Neural progenitor cell (in vitro differentiated cells): ENCODE data around the gene DHX34. TPM values are rescaled to one million over a fixed set of nuclear protein-coding genes. Genes with fewer than 3 reads are reported as not detected.
A peak's percentile ranks its signal among the peaks of the same experiment; 100 is the strongest.
"Not testable (repeated sequence)": the region's sequence is repeated elsewhere in the genome, so short reads cannot be mapped to it uniquely, and the experiment has no call there.

Source experiments
- DNase-seq: peaks from one replicate; pipeline ENCODE4 v3.0.0-alpha.2; 2016; ENCODE audit warnings: low spot score
- H2AFZ ChIP-seq: fragments of 200-600 bp; sonication (generic); replicated peaks from 2 replicates; pipeline ENCODE4 v1.6.1; 2016; ENCODE audit warnings: antibody characterized with exemption
- H3F3A ChIP-seq: fragments of 200-600 bp; sonication (generic); 2 replicates; pipeline ENCODE4 v1.6.1; 2016; ENCODE audit warnings: antibody characterized with exemption, low read depth
- H3K27ac ChIP-seq: fragments of 200-600 bp; sonication (generic); 2 replicates; pipeline ENCODE4 v1.5.1; 2016; ENCODE audit warnings: mild to moderate bottlenecking
- H3K27me3 ChIP-seq: fragments of 200-600 bp; sonication (generic); 2 replicates; pipeline ENCODE4 v1.6.1; 2016; ENCODE audit warnings: mild to moderate bottlenecking, moderate library complexity
- H3K36me3 ChIP-seq: fragments of 200-600 bp; sonication (generic); 2 replicates; pipeline ENCODE4 v1.5.1; 2016
- H3K4me1 ChIP-seq: fragments of 200-600 bp; sonication (generic); 2 replicates; pipeline ENCODE4 v1.6.1; 2016; ENCODE audit warnings: mixed run types
- H3K4me2 ChIP-seq: fragments of 200-600 bp; sonication (generic); 2 replicates; pipeline ENCODE4 v1.6.1; 2016
- H3K4me3 ChIP-seq: fragments of 200-600 bp; sonication (generic); 2 replicates; pipeline ENCODE4 v1.5.1; 2016
- H3K79me2 ChIP-seq: fragments of 200-600 bp; sonication (generic); 2 replicates; pipeline ENCODE4 v1.6.1; 2016; ENCODE audit warnings: low read depth
- H3K9ac ChIP-seq: fragments of 200-600 bp; sonication (generic); 2 replicates; pipeline ENCODE4 v1.6.1; 2016
- H3K9me3 ChIP-seq: fragments of 200-600 bp; sonication (generic); 2 replicates; pipeline ENCODE4 v1.5.1; 2016; ENCODE audit warnings: low read depth
- H4K20me1 ChIP-seq: fragments of 200-600 bp; sonication (generic); 2 replicates; pipeline ENCODE4 v1.6.1; 2016; ENCODE audit warnings: low read depth
- H3K27ac Mint-ChIP-seq: 3 replicates; pipeline ENCODE4 v1.8.0; 2021; ENCODE audit warnings: mixed read lengths
- H3K27me3 Mint-ChIP-seq: 2 replicates; pipeline ENCODE4 v1.8.0; 2022; ENCODE audit warnings: low read depth, mild to moderate bottlenecking, inconsistent platforms, moderate library complexity, mixed read lengths; ENCODE audit not compliant: insufficient read depth
- H3K36me3 Mint-ChIP-seq: 3 replicates; pipeline ENCODE4 v1.8.0; 2021; ENCODE audit warnings: mixed read lengths
- H3K4me1 Mint-ChIP-seq: 3 replicates; pipeline ENCODE4 v1.8.0; 2021; ENCODE audit warnings: mixed read lengths
- H3K4me3 Mint-ChIP-seq: 3 replicates; pipeline ENCODE4 v1.8.0; 2021; ENCODE audit warnings: mild to moderate bottlenecking, moderate library complexity, mixed read lengths
- H3K9me3 Mint-ChIP-seq: 3 replicates; pipeline ENCODE4 v1.8.0; 2020; ENCODE audit warnings: mixed read lengths
- CTCF ChIP-seq: fragments of 200-600 bp; sonication (generic); IDR thresholded peaks from 2 replicates; pipeline ENCODE4 v1.5.1; 2017; ENCODE audit warnings: antibody characterized with exemption, mild to moderate bottlenecking
- EZH2 ChIP-seq: fragments of 200-600 bp; sonication (generic); IDR thresholded peaks from 2 replicates; pipeline ENCODE4 v1.6.1; 2017; ENCODE audit warnings: antibody characterized with exemption, mild to moderate bottlenecking, moderate library complexity
- EZH2phosphoT487 ChIP-seq: fragments of 200-600 bp; sonication (generic); IDR thresholded peaks from 2 replicates; pipeline ENCODE4 v1.6.1; 2017; ENCODE audit warnings: antibody characterized with exemption
- total RNA-seq: library from RNA; depleted of rRNA; stranded (reverse); fragments of >200 nt; gene quantifications from 2 replicates; pipeline ENCODE4 v1.2.3, GENCODE V29; 2015; ENCODE audit warnings: low replicate concordance

Gene DHX34
- total RNA-seq, 1 donor from 2014 or later: 12.3 TPM

GRCh38 chr19:47407417-47407774, 58.3 kb downstream of the DHX34 start:
- Histone ChIP-seq H2AFZ (no peak overlapping the region), H3K4me1 (no peaks in the 10 kb centered on the region), H3K9me3 (no peaks in the 10 kb centered on the region), H3K27ac (no peak overlapping the region), H3K9ac (no peak overlapping the region), H3F3A (peaks cover 8% of the 10 kb centered on the region), H3K79me2 (no peaks in the 10 kb centered on the region), H4K20me1 (peaks cover 39% of the 10 kb centered on the region), H3K36me3 (no peaks in the 10 kb centered on the region), H3K4me2 (peak overlapping the region; percentile 7), H3K27me3 (peaks cover 3% of the 10 kb centered on the region), H3K4me3 (no peak overlapping the region)
- Mint-ChIP-seq H3K27ac (no peak overlapping the region), H3K9me3 (peaks cover 2% of the 10 kb centered on the region), H3K4me3 (no peak overlapping the region), H3K27me3 (peaks cover 10% of the 10 kb centered on the region), H3K36me3 (peaks cover 17% of the 10 kb centered on the region), H3K4me1 (peaks cover 2% of the 10 kb centered on the region)
- TF ChIP-seq CTCF (no peak), EZH2phosphoT487 (no peak), EZH2 (no peak)
- DNase-seq: no peak

- Histone ChIP-seq H3K27ac (no peak overlapping the region), H4K20me1 (peaks cover 39% of the 10 kb centered on the region), H3K27me3 (peaks cover 3% of the 10 kb centered on the region), H3K4me1 (no peaks in the 10 kb centered on the region), H3K9ac (no peak overlapping the region), H3K36me3 (no peaks in the 10 kb centered on the region), H2AFZ (no peak overlapping the region), H3F3A (peaks cover 8% of the 10 kb centered on the region), H3K79me2 (no peaks in the 10 kb centered on the region), H3K4me3 (no peak overlapping the region), H3K9me3 (no peaks in the 10 kb centered on the region), H3K4me2 (no peak overlapping the region)
- H3K9me3 Mint-ChIP-seq: peaks cover 2% of the 10 kb centered on the region
- H3K36me3 Mint-ChIP-seq: peaks cover 18% of the 10 kb centered on the region
- H3K27ac Mint-ChIP-seq: no peak overlapping the region
- H3K4me3 Mint-ChIP-seq: peak overlapping the region; percentile 50
- no peak for DNase-seq
- H3K4me1 Mint-ChIP-seq: peaks cover 2% of the 10 kb centered on the region
- no peak for TF ChIP-seq EZH2phosphoT487
- no peak for TF ChIP-seq CTCF
- TF ChIP-seq EZH2: no peak
- H3K27me3 Mint-ChIP-seq: peaks cover 10% of the 10 kb centered on the region
These were observed 59.2 kb downstream of the DHX34 start for GRCh38 chr19:47408156-47408938.

- H3K9me3 Mint-ChIP-seq: peaks cover 2% of the 10 kb centered on the region
- no peaks in the 10 kb centered on the region for H3K9me3 ChIP-seq
- H3K4me3 ChIP-seq: no peak overlapping the region
- DNase-seq: no peak
- H3K4me2 ChIP-seq: no peak overlapping the region
- TF ChIP-seq EZH2phosphoT487 (no peak), CTCF (no peak), EZH2 (no peak)
- no peak overlapping the region for H3K9ac ChIP-seq
- H3K4me1 Mint-ChIP-seq: peaks cover 3% of the 10 kb centered on the region
- peaks cover 29% of the 10 kb centered on the region for H4K20me1 ChIP-seq
- no peaks in the 10 kb centered on the region for H3K36me3 ChIP-seq
- H3K79me2 ChIP-seq: no peaks in the 10 kb centered on the region
- H3K4me1 ChIP-seq: no peaks in the 10 kb centered on the region
- H3K27me3 ChIP-seq: peaks cover 3% of the 10 kb centered on the region
- peaks cover 12% of the 10 kb centered on the region for H3K27me3 Mint-ChIP-seq
- peaks cover 25% of the 10 kb centered on the region for H3K36me3 Mint-ChIP-seq
- H3K27ac ChIP-seq: no peak overlapping the region
- H3F3A ChIP-seq: peaks cover 8% of the 10 kb centered on the region
- no peak overlapping the region for H2AFZ ChIP-seq
- H3K4me3 Mint-ChIP-seq: no peak overlapping the region
- H3K27ac Mint-ChIP-seq: no peak overlapping the region
These were observed 62.0 kb downstream of the DHX34 start for GRCh38 chr19:47411101-47411500.

- not testable (repeated sequence) for H3K9me3 Mint-ChIP-seq, H3K27ac ChIP-seq, H3K4me3 Mint-ChIP-seq, H3K36me3 ChIP-seq, H3K9me3 ChIP-seq, H3K27ac Mint-ChIP-seq, H3K4me1 Mint-ChIP-seq, DNase-seq, H3K4me2 ChIP-seq, H3K4me3 ChIP-seq, H3K79me2 ChIP-seq, H3F3A ChIP-seq, H2AFZ ChIP-seq, H3K27me3 ChIP-seq, H3K4me1 ChIP-seq, H3K9ac ChIP-seq
- peaks cover 30% of the 10 kb centered on the region for H4K20me1 ChIP-seq
- H3K27me3 Mint-ChIP-seq: peaks cover 14% of the 10 kb centered on the region
- H3K36me3 Mint-ChIP-seq: peaks cover 22% of the 10 kb centered on the region
These were observed 62.6 kb downstream of the DHX34 start for GRCh38 chr19:47411696-47412095.
